ENCODE data around the gene RND3.

RND3 gene

DNA sequence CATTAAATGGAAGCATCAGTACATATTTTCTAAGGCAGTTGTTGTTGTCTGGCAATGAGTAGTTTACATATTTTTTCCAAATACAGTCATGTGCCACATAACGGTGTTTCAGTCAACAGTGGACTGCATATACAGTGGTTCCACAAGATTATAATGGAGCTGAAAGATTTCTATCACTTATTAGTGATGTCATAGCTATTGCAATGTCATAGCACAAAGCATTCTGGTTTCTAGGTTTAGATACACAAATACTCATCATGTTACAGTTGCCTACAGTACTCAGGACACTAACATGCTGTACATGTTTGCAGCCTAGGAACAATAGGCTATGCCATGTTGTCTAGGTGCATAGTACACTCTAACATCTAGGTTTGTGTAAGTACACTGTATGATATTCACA, 45.0 kb downstream of the RND3 start:
- Histone ChIP-seq H3K9me3 (ENCODE audit: control insufficient read depth in 1 of 2, low read length in 2 of 2) (no peaks in the 10 kb centered on the region), H3K36me3 (ENCODE audit: control insufficient read depth in 1 of 2, insufficient read depth in 2 of 2, low read length in 2 of 2) (no peaks in the 10 kb centered on the region), H3K27me3 (ENCODE audit: control insufficient read depth in 1 of 2, insufficient read depth in 2 of 2, low read length in 2 of 2) (no peaks in the 10 kb centered on the region), H3K4me1 (ENCODE audit: control insufficient read depth in 1 of 2, insufficient read depth in 2 of 2, low read length in 2 of 2) (no peaks in the 10 kb centered on the region), H3K4me3 (ENCODE audit: low read depth in 1 of 2, low read length in 2 of 2) (no peak overlapping the region), H3K27ac (ENCODE audit: low read depth, low read length) (no peak overlapping the region), H3K9ac (ENCODE audit: low read depth in 1 of 2, low read length in 2 of 2) (no peak overlapping the region)

- Histone ChIP-seq H3K9ac (ENCODE audit: low read depth in 1 of 2, low read length in 2 of 2) (no peak overlapping the region), H3K27me3 (ENCODE audit: control insufficient read depth in 1 of 2, insufficient read depth in 2 of 2, low read length in 2 of 2) (no peaks in the 10 kb centered on the region), H3K9me3 (ENCODE audit: control insufficient read depth in 1 of 2, low read length in 2 of 2) (no peaks in the 10 kb centered on the region), H3K27ac (ENCODE audit: low read depth, low read length) (no peak overlapping the region), H3K4me3 (ENCODE audit: low read depth in 1 of 2, low read length in 2 of 2) (no peak overlapping the region), H3K36me3 (ENCODE audit: control insufficient read depth in 1 of 2, insufficient read depth in 2 of 2, low read length in 2 of 2) (no peaks in the 10 kb centered on the region), H3K4me1 (ENCODE audit: control insufficient read depth in 1 of 2, insufficient read depth in 2 of 2, low read length in 2 of 2) (no peaks in the 10 kb centered on the region)
Measured at GRCh38 chr2:150441784-150442183, 45.7 kb downstream of the RND3 start.

GRCh38 chr2:150441226-150441625, 46.2 kb downstream of the RND3 start:
- Histone ChIP-seq H3K9me3 (ENCODE audit: control insufficient read depth in 1 of 2, low read length in 2 of 2) (no peaks in the 10 kb centered on the region), H3K9ac (ENCODE audit: low read depth in 1 of 2, low read length in 2 of 2) (no peak overlapping the region), H3K4me3 (ENCODE audit: low read depth in 1 of 2, low read length in 2 of 2) (no peak overlapping the region), H3K27me3 (ENCODE audit: control insufficient read depth in 1 of 2, insufficient read depth in 2 of 2, low read length in 2 of 2) (no peaks in the 10 kb centered on the region), H3K4me1 (ENCODE audit: control insufficient read depth in 1 of 2, insufficient read depth in 2 of 2, low read length in 2 of 2) (no peaks in the 10 kb centered on the region), H3K36me3 (ENCODE audit: control insufficient read depth in 1 of 2, insufficient read depth in 2 of 2, low read length in 2 of 2) (no peaks in the 10 kb centered on the region), H3K27ac (ENCODE audit: low read depth, low read length) (no peak overlapping the region)

GRCh38 chr2:150438654-150439053, 48.8 kb downstream of the RND3 start:
- H3K27me3 ChIP-seq (ENCODE audit: control insufficient read depth in 1 of 2, insufficient read depth in 2 of 2, low read length in 2 of 2) = no peaks in the 10 kb centered on the region
- no peaks in the 10 kb centered on the region for H3K9me3 ChIP-seq (ENCODE audit: control insufficient read depth in 1 of 2, low read length in 2 of 2)
- H3K4me1 ChIP-seq (ENCODE audit: control insufficient read depth in 1 of 2, insufficient read depth in 2 of 2, low read length in 2 of 2) = no peaks in the 10 kb centered on the region
- H3K4me3 ChIP-seq (ENCODE audit: low read depth in 1 of 2, low read length in 2 of 2) = no peak overlapping the region
- H3K9ac ChIP-seq (ENCODE audit: low read depth in 1 of 2, low read length in 2 of 2) = no peak overlapping the region
- no peak overlapping the region for H3K27ac ChIP-seq (ENCODE audit: low read depth, low read length)
- no peaks in the 10 kb centered on the region for H3K36me3 ChIP-seq (ENCODE audit: control insufficient read depth in 1 of 2, insufficient read depth in 2 of 2, low read length in 2 of 2)

- no peaks in the 10 kb centered on the region for H3K36me3 ChIP-seq (ENCODE audit: control insufficient read depth in 1 of 2, insufficient read depth in 2 of 2, low read length in 2 of 2)
- H3K4me1 ChIP-seq (ENCODE audit: control insufficient read depth in 1 of 2, insufficient read depth in 2 of 2, low read length in 2 of 2) = no peaks in the 10 kb centered on the region
- H3K4me3 ChIP-seq (ENCODE audit: low read depth in 1 of 2, low read length in 2 of 2) = no peak overlapping the region
- H3K27me3 ChIP-seq (ENCODE audit: control insufficient read depth in 1 of 2, insufficient read depth in 2 of 2, low read length in 2 of 2) = no peaks in the 10 kb centered on the region
- H3K9ac ChIP-seq (ENCODE audit: low read depth in 1 of 2, low read length in 2 of 2) = no peak overlapping the region
- H3K9me3 ChIP-seq (ENCODE audit: control insufficient read depth in 1 of 2, low read length in 2 of 2) = no peaks in the 10 kb centered on the region
- H3K27ac ChIP-seq (ENCODE audit: low read depth, low read length) = no peak overlapping the region
Measured at GRCh38 chr2:150438041-150438440, 49.4 kb downstream of the RND3 start.

DNA sequence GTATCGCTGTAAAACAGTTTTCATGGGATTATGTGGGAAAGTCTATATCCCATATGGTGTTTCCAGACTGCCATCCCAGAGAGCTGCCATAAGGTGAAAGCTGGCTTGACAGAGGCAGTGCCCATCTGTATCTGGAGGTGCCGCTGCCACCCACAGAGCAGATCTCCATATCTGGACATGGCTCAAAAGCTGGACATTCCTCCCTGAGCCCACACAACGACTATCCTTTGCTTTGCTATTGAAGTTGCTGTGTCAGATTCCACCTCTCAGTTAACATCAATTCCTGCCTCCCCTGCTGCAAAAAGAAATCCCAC, 55.2 kb downstream of the RND3 start:
- H3K27me3 ChIP-seq (ENCODE audit: control insufficient read depth in 1 of 2, insufficient read depth in 2 of 2, low read length in 2 of 2) = no peaks in the 10 kb centered on the region
- H3K4me1 ChIP-seq (ENCODE audit: control insufficient read depth in 1 of 2, insufficient read depth in 2 of 2, low read length in 2 of 2) = no peaks in the 10 kb centered on the region
- H3K9ac ChIP-seq (ENCODE audit: low read depth in 1 of 2, low read length in 2 of 2) = no peak overlapping the region
- no peaks in the 10 kb centered on the region for H3K36me3 ChIP-seq (ENCODE audit: control insufficient read depth in 1 of 2, insufficient read depth in 2 of 2, low read length in 2 of 2)
- no peak overlapping the region for H3K27ac ChIP-seq (ENCODE audit: low read depth, low read length)
- no peak overlapping the region for H3K4me3 ChIP-seq (ENCODE audit: low read depth in 1 of 2, low read length in 2 of 2)
- H3K9me3 ChIP-seq (ENCODE audit: control insufficient read depth in 1 of 2, low read length in 2 of 2) = no peaks in the 10 kb centered on the region

GRCh38 chr2:150431561-150432311, 55.7 kb downstream of the RND3 start:
- H3K9ac ChIP-seq (ENCODE audit: low read depth in 1 of 2, low read length in 2 of 2) = no peak overlapping the region
- no peak overlapping the region for H3K27ac ChIP-seq (ENCODE audit: low read depth, low read length)
- no peaks in the 10 kb centered on the region for H3K27me3 ChIP-seq (ENCODE audit: control insufficient read depth in 1 of 2, insufficient read depth in 2 of 2, low read length in 2 of 2)
- H3K36me3 ChIP-seq (ENCODE audit: control insufficient read depth in 1 of 2, insufficient read depth in 2 of 2, low read length in 2 of 2) = no peaks in the 10 kb centered on the region
- H3K9me3 ChIP-seq (ENCODE audit: control insufficient read depth in 1 of 2, low read length in 2 of 2) = no peaks in the 10 kb centered on the region
- H3K4me3 ChIP-seq (ENCODE audit: low read depth in 1 of 2, low read length in 2 of 2) = no peak overlapping the region
- no peaks in the 10 kb centered on the region for H3K4me1 ChIP-seq (ENCODE audit: control insufficient read depth in 1 of 2, insufficient read depth in 2 of 2, low read length in 2 of 2)

- no peak overlapping the region for H3K4me3 ChIP-seq (ENCODE audit: low read depth in 1 of 2, low read length in 2 of 2)
- no peak overlapping the region for H3K9ac ChIP-seq (ENCODE audit: low read depth in 1 of 2, low read length in 2 of 2)
- H3K27ac ChIP-seq (ENCODE audit: low read depth, low read length) = no peak overlapping the region
- H3K36me3 ChIP-seq (ENCODE audit: control insufficient read depth in 1 of 2, insufficient read depth in 2 of 2, low read length in 2 of 2) = no peaks in the 10 kb centered on the region
- H3K4me1 ChIP-seq (ENCODE audit: control insufficient read depth in 1 of 2, insufficient read depth in 2 of 2, low read length in 2 of 2) = no peaks in the 10 kb centered on the region
- no peaks in the 10 kb centered on the region for H3K27me3 ChIP-seq (ENCODE audit: control insufficient read depth in 1 of 2, insufficient read depth in 2 of 2, low read length in 2 of 2)
- no peaks in the 10 kb centered on the region for H3K9me3 ChIP-seq (ENCODE audit: control insufficient read depth in 1 of 2, low read length in 2 of 2)
Measured at GRCh38 chr2:150429384-150429961, 58.0 kb downstream of the RND3 start.

DNA sequence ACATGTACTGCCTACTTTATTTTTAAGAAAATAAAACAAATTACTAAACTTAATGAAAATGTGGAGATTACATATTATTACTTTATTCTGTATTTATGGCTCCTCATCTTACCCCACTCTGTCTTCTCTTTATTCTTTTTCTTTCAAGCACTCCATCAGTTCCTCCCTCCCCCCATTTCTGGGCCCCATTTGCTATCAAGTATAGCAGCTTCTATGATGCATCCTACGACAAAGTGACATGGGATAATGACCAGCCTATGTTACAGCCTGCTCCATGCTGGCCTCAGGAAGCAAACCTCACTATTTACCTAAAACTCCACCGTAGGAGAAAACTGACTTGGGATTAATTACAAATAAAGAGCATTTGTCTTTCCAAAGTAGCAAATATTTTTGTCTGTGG, 58.8 kb downstream of the RND3 start:
- H3K4me3 ChIP-seq (ENCODE audit: low read depth in 1 of 2, low read length in 2 of 2) = no peak overlapping the region

GRCh38 chr2:150427298-150427697, 60.2 kb downstream of the RND3 start:
- Histone ChIP-seq H3K4me1 (ENCODE audit: control insufficient read depth in 1 of 2, insufficient read depth in 2 of 2, low read length in 2 of 2) (no peaks in the 10 kb centered on the region), H3K27me3 (ENCODE audit: control insufficient read depth in 1 of 2, insufficient read depth in 2 of 2, low read length in 2 of 2) (no peaks in the 10 kb centered on the region), H3K4me3 (ENCODE audit: low read depth in 1 of 2, low read length in 2 of 2) (no peak overlapping the region), H3K27ac (ENCODE audit: low read depth, low read length) (no peak overlapping the region), H3K9me3 (ENCODE audit: control insufficient read depth in 1 of 2, low read length in 2 of 2) (no peaks in the 10 kb centered on the region), H3K36me3 (ENCODE audit: control insufficient read depth in 1 of 2, insufficient read depth in 2 of 2, low read length in 2 of 2) (no peaks in the 10 kb centered on the region), H3K9ac (ENCODE audit: low read depth in 1 of 2, low read length in 2 of 2) (no peak overlapping the region)

More for the DNA sequence above, 58.8 kb downstream of the RND3 start:
- no peak overlapping the region for H3K9ac ChIP-seq (ENCODE audit: low read depth in 1 of 2, low read length in 2 of 2)
- no peaks in the 10 kb centered on the region for H3K27me3 ChIP-seq (ENCODE audit: control insufficient read depth in 1 of 2, insufficient read depth in 2 of 2, low read length in 2 of 2)
- no peaks in the 10 kb centered on the region for H3K4me1 ChIP-seq (ENCODE audit: control insufficient read depth in 1 of 2, insufficient read depth in 2 of 2, low read length in 2 of 2)
- no peaks in the 10 kb centered on the region for H3K9me3 ChIP-seq (ENCODE audit: control insufficient read depth in 1 of 2, low read length in 2 of 2)
- no peak overlapping the region for H3K27ac ChIP-seq (ENCODE audit: low read depth, low read length)
- no peaks in the 10 kb centered on the region for H3K36me3 ChIP-seq (ENCODE audit: control insufficient read depth in 1 of 2, insufficient read depth in 2 of 2, low read length in 2 of 2)
